KMS-11 (cell line): ENCODE results near the gene AP1AR.

ENCODE experiments used
- H2AFZ ChIP-seq: fragments of 200-600 bp; sonication (generic); 2 replicates; pipeline ENCODE4 v1.6.1; 2016; ENCODE audit warnings: antibody characterized with exemption, mixed run types, low read depth
- H3K27ac ChIP-seq: fragments of 200-600 bp; sonication (generic); 2 replicates; pipeline ENCODE4 v1.6.1; 2016; ENCODE audit warnings: mild to moderate bottlenecking, mixed run types
- H3K27me3 ChIP-seq: fragments of 200-600 bp; sonication (generic); 2 replicates; pipeline ENCODE4 v1.6.1; 2017; ENCODE audit warnings: mild to moderate bottlenecking, low read depth, mixed run types, moderate library complexity; ENCODE audit not compliant: insufficient read depth
- H3K36me3 ChIP-seq: fragments of 200-600 bp; sonication (generic); 2 replicates; pipeline ENCODE4 v1.6.1; 2017; ENCODE audit warnings: mild to moderate bottlenecking, mixed run types; ENCODE audit not compliant: insufficient read depth
- H3K4me1 ChIP-seq: fragments of 200-600 bp; sonication (generic); 2 replicates; pipeline ENCODE4 v1.6.1; 2016; ENCODE audit warnings: mild to moderate bottlenecking, low read depth, mixed run types; ENCODE audit not compliant: poor library complexity, severe bottlenecking
- H3K4me2 ChIP-seq: fragments of 200-600 bp; sonication (generic); 2 replicates; pipeline ENCODE4 v1.7.0; 2016; ENCODE audit warnings: mild to moderate bottlenecking, mixed run types
- H3K4me3 ChIP-seq: fragments of 200-600 bp; sonication (generic); IDR thresholded peaks from 2 replicates; pipeline ENCODE4 v1.6.1; 2017; ENCODE audit warnings: low read depth, low read length, mixed read lengths; ENCODE audit not compliant: insufficient read depth
- H3K79me2 ChIP-seq: fragments of 200-600 bp; sonication (generic); 2 replicates; pipeline ENCODE4 v1.6.1; 2016; ENCODE audit warnings: low read depth, mixed run types; ENCODE audit not compliant: insufficient read depth
- H3K9ac ChIP-seq: fragments of 200-600 bp; sonication (generic); 2 replicates; pipeline ENCODE4 v1.6.1; 2016; ENCODE audit warnings: mild to moderate bottlenecking, mixed run types
- H4K20me1 ChIP-seq: fragments of 200-600 bp; sonication (generic); 2 replicates; pipeline ENCODE4 v1.6.1; 2016; ENCODE audit warnings: mild to moderate bottlenecking, mixed run types; ENCODE audit not compliant: insufficient read depth
- CTCF ChIP-seq: fragments of 200-600 bp; sonication (generic); conservative IDR thresholded peaks from 2 replicates; pipeline ENCODE4 v1.6.1; 2017; ENCODE audit warnings: low read depth, mild to moderate bottlenecking, antibody characterized with exemption, low read length, moderate library complexity, mixed read lengths

The AP1AR gene

GRCh38 chr4:112230879-112231778 is 458 bp upstream of the AP1AR start:
- no peaks in the 10 kb centered on the region for H3K27me3 ChIP-seq
- 0 out of 2 replicates have a peak, but pooled peaks cover 4% of the 10 kb centered on the region for H4K20me1 ChIP-seq
- H3K4me2 ChIP-seq: peak overlapping the region; percentile 92
- H3K36me3 ChIP-seq: no peaks in the 10 kb centered on the region
- peak overlapping the region; percentile 95 for H2AFZ ChIP-seq
- peaks cover 49% of the 10 kb centered on the region for H3K4me1 ChIP-seq
- H3K27ac ChIP-seq: peak overlapping the region; percentile 96
- peaks cover 43% of the 10 kb centered on the region; the same call in 1 of the 2 replicates for H3K79me2 ChIP-seq
- TF ChIP-seq CTCF: no peak
- H3K4me3 ChIP-seq: no peak overlapping the region
- H3K9ac ChIP-seq: peak overlapping the region; percentile 94

- H3K79me2 ChIP-seq: peaks cover 52% of the 10 kb centered on the region; the same call in 1 of the 2 replicates
These were observed 3.5 kb downstream of the AP1AR start for GRCh38 chr4:112234952-112235609.

GRCh38 chr4:112236040-112236439 is 4.5 kb downstream of the AP1AR start:
- Histone ChIP-seq H3K4me1 (peaks cover 35% of the 10 kb centered on the region), H2AFZ (no peak overlapping the region), H3K4me2 (no peak overlapping the region), H3K27ac (no peak overlapping the region), H4K20me1 (0 out of 2 replicates have a peak, but pooled peaks cover 4% of the 10 kb centered on the region), H3K79me2 (peaks cover 48% of the 10 kb centered on the region; the same call in 1 of the 2 replicates), H3K27me3 (no peaks in the 10 kb centered on the region), H3K36me3 (no peaks in the 10 kb centered on the region), H3K9ac (no peak overlapping the region), H3K4me3 (no peak overlapping the region)
- no peak for TF ChIP-seq CTCF

More at GRCh38 chr4:112234952-112235609, 3.5 kb downstream of the AP1AR start:
- peak; percentile 78 for TF ChIP-seq CTCF
- peaks cover 40% of the 10 kb centered on the region for H3K4me1 ChIP-seq
- no peaks in the 10 kb centered on the region for H3K27me3 ChIP-seq
- no peak overlapping the region for H3K9ac ChIP-seq
- 0 out of 2 replicates have a peak, but pooled peaks cover 4% of the 10 kb centered on the region for H4K20me1 ChIP-seq
- peak overlapping the region; percentile 61; the same call in 1 of the 2 replicates for H3K4me2 ChIP-seq
- no peak overlapping the region for H3K4me3 ChIP-seq
- no peaks in the 10 kb centered on the region for H3K36me3 ChIP-seq
- no peak overlapping the region for H3K27ac ChIP-seq
- H2AFZ ChIP-seq: no peak overlapping the region

- Histone ChIP-seq H2AFZ (no peak overlapping the region), H3K9ac (no peak overlapping the region), H3K4me1 (peaks cover 23% of the 10 kb centered on the region), H4K20me1 (0 out of 2 replicates have a peak, but pooled peaks cover 4% of the 10 kb centered on the region), H3K4me3 (no peak overlapping the region), H3K79me2 (peaks cover 41% of the 10 kb centered on the region; the same call in 1 of the 2 replicates), H3K36me3 (no peaks in the 10 kb centered on the region), H3K27ac (no peak overlapping the region), H3K27me3 (no peaks in the 10 kb centered on the region), H3K4me2 (no peak overlapping the region)
- no peak for TF ChIP-seq CTCF
These were observed 7.2 kb downstream of the AP1AR start for GRCh38 chr4:112238833-112239232.
